ENCODE results near the gene KEL. TPM values are rescaled to one million over a fixed set of nuclear protein-coding genes. Genes with fewer than 3 reads are reported as not detected.

Gene KEL
- total RNA-seq, 6 donors from 2014 or later, result 0.11 to 13.0 (median 3.1) TPM; not detected in 1

DNA sequence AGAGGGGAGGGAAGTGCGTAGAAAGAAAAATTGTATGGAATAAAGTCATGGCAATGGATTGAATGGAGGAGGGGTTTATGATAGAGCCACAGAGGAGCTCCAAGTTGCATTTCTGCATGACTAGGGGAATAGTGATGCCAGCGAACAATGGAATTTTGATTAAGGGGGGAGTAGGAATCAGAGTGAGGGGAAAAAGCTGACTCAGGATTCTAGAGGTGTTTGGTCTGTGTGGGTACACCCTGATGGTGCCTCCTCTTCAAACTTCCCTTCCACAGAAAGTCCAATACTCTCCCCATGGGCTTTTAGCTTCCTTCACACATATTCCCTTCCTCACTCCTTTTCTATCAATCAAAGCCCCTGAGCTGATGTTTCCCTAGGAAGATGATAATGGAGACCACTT, 1.8 kb upstream of the KEL start:
- Histone ChIP-seq H3K9me3 (no peaks in the 10 kb centered on the region), H3K36me3 (no peaks in the 10 kb centered on the region), H3K27ac (no peak overlapping the region), H3K27me3 (no peaks in the 10 kb centered on the region), H3K4me1 (no peaks in the 10 kb centered on the region), H3K4me3 (no peak overlapping the region)
- no peak for ATAC-seq (ENCODE audit: low FRiP score in 2 of 2)
- DNase-seq, result no peak
- WGBS, 2 donors, result 88 to 98% methylated on average over 2 of the region's 2 CpGs
- no peak for TF ChIP-seq POLR2A (IDR thresholded peaks at IDR 0.05)
- no peak for TF ChIP-seq POLR2AphosphoS5 (IDR thresholded peaks at IDR 0.05)
- no peak for TF ChIP-seq EP300 (IDR thresholded peaks at IDR 0.05)
- TF ChIP-seq, protein P1, sequence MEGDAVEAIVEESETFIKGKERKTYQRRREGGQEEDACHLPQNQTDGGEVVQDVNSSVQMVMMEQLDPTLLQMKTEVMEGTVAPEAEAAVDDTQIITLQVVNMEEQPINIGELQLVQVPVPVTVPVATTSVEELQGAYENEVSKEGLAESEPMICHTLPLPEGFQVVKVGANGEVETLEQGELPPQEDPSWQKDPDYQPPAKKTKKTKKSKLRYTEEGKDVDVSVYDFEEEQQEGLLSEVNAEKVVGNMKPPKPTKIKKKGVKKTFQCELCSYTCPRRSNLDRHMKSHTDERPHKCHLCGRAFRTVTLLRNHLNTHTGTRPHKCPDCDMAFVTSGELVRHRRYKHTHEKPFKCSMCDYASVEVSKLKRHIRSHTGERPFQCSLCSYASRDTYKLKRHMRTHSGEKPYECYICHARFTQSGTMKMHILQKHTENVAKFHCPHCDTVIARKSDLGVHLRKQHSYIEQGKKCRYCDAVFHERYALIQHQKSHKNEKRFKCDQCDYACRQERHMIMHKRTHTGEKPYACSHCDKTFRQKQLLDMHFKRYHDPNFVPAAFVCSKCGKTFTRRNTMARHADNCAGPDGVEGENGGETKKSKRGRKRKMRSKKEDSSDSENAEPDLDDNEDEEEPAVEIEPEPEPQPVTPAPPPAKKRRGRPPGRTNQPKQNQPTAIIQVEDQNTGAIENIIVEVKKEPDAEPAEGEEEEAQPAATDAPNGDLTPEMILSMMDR (IDR thresholded peaks at IDR 0.05), result no peak

DNA sequence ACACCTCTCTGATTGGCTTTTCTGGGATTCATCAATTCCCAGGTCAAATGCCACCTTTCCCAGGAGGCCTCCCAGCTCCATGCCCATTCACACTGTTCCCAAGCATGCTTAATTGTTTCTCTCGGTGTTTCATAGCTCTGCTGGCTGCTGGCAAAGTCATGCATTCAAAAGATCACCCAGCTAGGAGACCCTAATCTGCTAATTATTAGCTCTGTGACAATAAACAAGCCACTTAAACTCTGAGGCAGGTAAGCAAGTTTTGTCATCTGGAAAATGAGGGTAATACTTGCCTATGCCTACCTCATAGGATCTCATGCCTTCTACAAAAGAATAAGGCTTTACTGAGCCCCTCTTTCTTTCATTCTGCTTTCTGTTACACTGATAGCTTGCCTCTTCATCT, 828 bp upstream of the KEL start:
- H3K4me3 ChIP-seq, result no peak overlapping the region
- 57 to 63% methylated on average over 1 of the region's 1 CpG for WGBS, 2 donors
- no peak for TF ChIP-seq EP300 (IDR thresholded peaks at IDR 0.05)
- TF ChIP-seq POLR2A (IDR thresholded peaks at IDR 0.05), result no peak
- TF ChIP-seq, protein P1 (IDR thresholded peaks at IDR 0.05), result no peak
- TF ChIP-seq POLR2AphosphoS5 (IDR thresholded peaks at IDR 0.05), result no peak

DNA sequence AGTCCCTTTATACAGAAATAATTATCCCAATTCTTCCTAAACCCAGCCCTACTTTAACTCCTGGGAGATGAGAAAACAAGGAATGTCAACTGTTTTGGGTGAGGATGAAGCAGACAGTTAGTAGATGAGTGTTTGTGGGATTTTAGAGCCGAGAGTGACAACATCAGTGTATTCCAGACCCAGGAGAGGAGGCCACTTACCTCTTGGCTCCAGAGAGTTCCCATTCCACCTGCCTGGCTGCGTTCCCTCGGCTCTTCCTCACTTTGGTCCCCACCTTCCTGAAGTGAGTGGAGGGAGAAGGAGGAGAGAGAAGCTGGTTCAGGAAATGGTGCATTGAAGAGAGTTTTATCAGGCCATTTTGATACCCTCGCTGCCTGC, 579 bp downstream of the KEL start:
- DNase-seq, result no peak
- Histone ChIP-seq H3K36me3 (no peaks in the 10 kb centered on the region), H3K4me1 (no peaks in the 10 kb centered on the region), H3K27ac (no peak overlapping the region), H3K27me3 (no peaks in the 10 kb centered on the region), H3K4me3 (no peak overlapping the region), H3K9me3 (no peaks in the 10 kb centered on the region)
- 81 to 83% methylated on average over 4 of the region's 4 CpGs for WGBS, 2 donors
- TF ChIP-seq EP300 (IDR thresholded peaks at IDR 0.05), result no peak
- TF ChIP-seq POLR2AphosphoS5 (IDR thresholded peaks at IDR 0.05), result no peak
- TF ChIP-seq, protein P1 (IDR thresholded peaks at IDR 0.05), result no peak
- no peak for TF ChIP-seq POLR2A (IDR thresholded peaks at IDR 0.05)
- ATAC-seq (ENCODE audit: low FRiP score in 2 of 2), result no peak

More for the DNA sequence above, 828 bp upstream of the KEL start:
- Histone ChIP-seq H3K9me3 (no peaks in the 10 kb centered on the region), H3K4me1 (no peaks in the 10 kb centered on the region), H3K27me3 (no peaks in the 10 kb centered on the region), H3K36me3 (no peaks in the 10 kb centered on the region), H3K27ac (no peak overlapping the region)
- ATAC-seq (ENCODE audit: low FRiP score in 2 of 2), result no peak
- DNase-seq, result no peak

DNA sequence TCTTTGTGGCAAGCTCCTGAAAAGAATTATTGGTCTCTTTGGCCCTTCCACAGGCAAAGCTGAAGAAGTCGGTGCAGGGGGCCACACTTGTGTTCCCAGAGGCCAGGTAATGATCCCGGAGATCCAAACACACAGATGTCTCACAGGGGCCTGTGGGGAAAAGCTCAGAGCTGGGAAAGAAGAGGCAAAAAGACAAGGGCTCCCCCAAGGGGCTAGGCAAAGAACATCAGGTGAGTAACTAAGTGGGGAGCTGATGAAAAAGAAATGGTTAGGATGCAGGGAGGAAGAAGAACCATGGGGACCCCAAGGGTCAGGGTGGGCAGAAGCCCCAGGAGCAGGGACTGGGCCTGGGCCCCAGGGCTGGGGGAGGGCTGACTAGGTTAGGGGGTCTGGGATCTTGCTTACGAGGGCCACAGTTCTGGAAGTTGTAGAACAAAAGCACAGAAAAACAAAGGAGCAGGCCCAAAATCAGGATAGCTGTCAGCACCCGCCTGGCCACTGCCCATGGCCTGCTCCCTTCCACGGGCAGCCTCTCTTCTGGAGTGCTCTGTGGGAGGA, 1.1 kb downstream of the KEL start:
- no peaks in the 10 kb centered on the region for H3K4me1 ChIP-seq
- WGBS, 2 donors, result 88 to 94% methylated on average over 5 of the region's 5 CpGs
- no peaks in the 10 kb centered on the region for H3K9me3 ChIP-seq
- peak in 1 of 2 donors; percentile 35 for DNase-seq
- no peak for TF ChIP-seq POLR2AphosphoS5 (IDR thresholded peaks at IDR 0.05)
- no peak for TF ChIP-seq EP300 (IDR thresholded peaks at IDR 0.05)
- TF ChIP-seq, protein P1 (IDR thresholded peaks at IDR 0.05), result no peak
- no peak for TF ChIP-seq POLR2A (IDR thresholded peaks at IDR 0.05)
- H3K36me3 ChIP-seq, result no peaks in the 10 kb centered on the region
- H3K27ac ChIP-seq, result no peak overlapping the region
- no peaks in the 10 kb centered on the region for H3K27me3 ChIP-seq
- no peak overlapping the region for H3K4me3 ChIP-seq
- ATAC-seq (ENCODE audit: low FRiP score in 2 of 2), result no peak

DNA sequence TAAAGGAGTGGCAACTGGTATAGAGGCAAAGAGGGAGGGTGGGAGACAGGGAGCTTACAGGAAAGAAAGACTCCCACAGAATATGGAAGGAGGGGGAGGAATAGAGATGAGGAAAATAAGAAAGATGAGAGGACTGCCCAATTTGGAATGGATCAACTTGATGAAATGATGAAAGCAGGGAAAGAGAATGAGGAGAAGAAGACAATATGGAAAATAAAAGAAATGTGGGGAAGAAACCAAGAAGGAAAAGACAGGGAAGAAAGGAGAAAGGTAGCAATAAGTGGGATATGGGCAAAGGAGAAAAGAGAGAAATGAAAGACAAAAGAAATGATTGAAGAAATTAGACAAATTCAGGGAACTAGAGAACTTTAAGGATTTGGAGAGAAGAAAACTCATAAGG, 3.0 kb downstream of the KEL start:
- H3K27ac ChIP-seq, result no peak overlapping the region
- TF ChIP-seq POLR2A (IDR thresholded peaks at IDR 0.05), result no peak
- no peak for TF ChIP-seq EP300 (IDR thresholded peaks at IDR 0.05)
- TF ChIP-seq, protein P1 (IDR thresholded peaks at IDR 0.05), result no peak
- TF ChIP-seq POLR2AphosphoS5 (IDR thresholded peaks at IDR 0.05), result no peak
- DNase-seq, result no peak
- no peaks in the 10 kb centered on the region for H3K27me3 ChIP-seq
- H3K4me1 ChIP-seq, result no peaks in the 10 kb centered on the region
- ATAC-seq (ENCODE audit: low FRiP score in 2 of 2), result no peak
- H3K9me3 ChIP-seq, result peaks cover 0 to 5% (median 3%) of the 10 kb centered on the region in 4 donors
- no peaks in the 10 kb centered on the region for H3K36me3 ChIP-seq
- H3K4me3 ChIP-seq, result no peak overlapping the region

Data from upper lobe of left lung (tissue), 6 donors.